HG03432 (cell line): ENCODE measurements around the gene AMN.
A peak's percentile ranks its signal among the peaks of the same experiment; 100 is the strongest.

ENCODE experiments used
- ATAC-seq: cut with Tn5 transposase; IDR thresholded peaks from one replicate; pipeline ENCODE4 v1.9.1; 2021; ENCODE audit warnings: mild to moderate bottlenecking, moderate library complexity; ENCODE audit not compliant: unreplicated experiment

AMN gene

GRCh38 chr14:102898776-102899515 lies 23.5 kb upstream of the AMN start:
- no peak for ATAC-seq

GRCh38 chr14:102899516-102899900 lies 23.0 kb upstream of the AMN start:
- no peak for ATAC-seq

GRCh38 chr14:102900631-102901571 lies 21.6 kb upstream of the AMN start:
- peak; percentile 62 for ATAC-seq

GRCh38 chr14:102901633-102902032 lies 20.8 kb upstream of the AMN start:
- ATAC-seq: peak; percentile 79

GRCh38 chr14:102902086-102902485 lies 20.4 kb upstream of the AMN start:
- peak; percentile 24 for ATAC-seq

- no peak for ATAC-seq
These were observed 19.8 kb upstream of the AMN start for GRCh38 chr14:102902523-102903247.

- no peak for ATAC-seq
These were observed 19.1 kb upstream of the AMN start for GRCh38 chr14:102903248-102903888.

GRCh38 chr14:102903889-102904512 lies 18.5 kb upstream of the AMN start:
- ATAC-seq: no peak

GRCh38 chr14:102905116-102906108 lies 17.1 kb upstream of the AMN start:
- no peak for ATAC-seq

- no peak for ATAC-seq
These were observed 15.7 kb upstream of the AMN start for GRCh38 chr14:102906616-102907302.

- no peak for ATAC-seq
These were observed 15.1 kb upstream of the AMN start for GRCh38 chr14:102907303-102907844.

- no peak for ATAC-seq
These were observed 14.3 kb upstream of the AMN start for GRCh38 chr14:102907980-102908730.

GRCh38 chr14:102908766-102909455 lies 13.6 kb upstream of the AMN start:
- no peak for ATAC-seq

- ATAC-seq: no peak
These were observed 13.0 kb upstream of the AMN start for GRCh38 chr14:102909462-102909861.

GRCh38 chr14:102909911-102910310 lies 12.6 kb upstream of the AMN start:
- no peak for ATAC-seq

- no peak for ATAC-seq
These were observed 12.0 kb upstream of the AMN start for GRCh38 chr14:102910442-102910841.

GRCh38 chr14:102911541-102911951 lies 10.9 kb upstream of the AMN start:
- no peak for ATAC-seq
